ENCODE data around the gene PCGF3.

DNA sequence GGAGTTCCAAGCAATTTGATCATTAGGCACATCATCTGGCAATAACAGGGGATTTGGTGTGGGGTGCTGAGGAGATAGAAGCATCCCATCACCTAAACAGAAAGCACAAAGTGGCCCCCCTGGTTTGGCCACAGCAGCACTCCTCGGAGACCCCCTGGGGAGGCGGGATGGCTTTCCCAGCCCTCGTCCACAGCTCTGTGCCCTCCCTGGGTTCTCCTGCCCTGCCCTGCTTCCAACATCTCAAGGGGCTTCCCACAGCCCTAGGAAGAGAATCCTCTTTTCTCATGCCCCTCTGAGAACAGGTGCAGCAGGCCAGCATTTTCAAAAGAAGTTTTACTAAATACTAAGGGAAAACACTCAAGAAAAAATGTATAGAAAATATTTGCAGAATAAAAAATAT, 44.4 kb upstream of the PCGF3 start:
- TF ChIP-seq, protein P1, sequence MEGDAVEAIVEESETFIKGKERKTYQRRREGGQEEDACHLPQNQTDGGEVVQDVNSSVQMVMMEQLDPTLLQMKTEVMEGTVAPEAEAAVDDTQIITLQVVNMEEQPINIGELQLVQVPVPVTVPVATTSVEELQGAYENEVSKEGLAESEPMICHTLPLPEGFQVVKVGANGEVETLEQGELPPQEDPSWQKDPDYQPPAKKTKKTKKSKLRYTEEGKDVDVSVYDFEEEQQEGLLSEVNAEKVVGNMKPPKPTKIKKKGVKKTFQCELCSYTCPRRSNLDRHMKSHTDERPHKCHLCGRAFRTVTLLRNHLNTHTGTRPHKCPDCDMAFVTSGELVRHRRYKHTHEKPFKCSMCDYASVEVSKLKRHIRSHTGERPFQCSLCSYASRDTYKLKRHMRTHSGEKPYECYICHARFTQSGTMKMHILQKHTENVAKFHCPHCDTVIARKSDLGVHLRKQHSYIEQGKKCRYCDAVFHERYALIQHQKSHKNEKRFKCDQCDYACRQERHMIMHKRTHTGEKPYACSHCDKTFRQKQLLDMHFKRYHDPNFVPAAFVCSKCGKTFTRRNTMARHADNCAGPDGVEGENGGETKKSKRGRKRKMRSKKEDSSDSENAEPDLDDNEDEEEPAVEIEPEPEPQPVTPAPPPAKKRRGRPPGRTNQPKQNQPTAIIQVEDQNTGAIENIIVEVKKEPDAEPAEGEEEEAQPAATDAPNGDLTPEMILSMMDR (conservative IDR thresholded peaks at IDR 0.05) = no peak
- no peak for TF ChIP-seq ZFX (IDR thresholded peaks at IDR 0.05)
